ENCODE measurements around the gene ZNF813.

Gene ZNF813

GRCh38 chr19:53541971-53542370 lies 74.4 kb downstream of the ZNF813 start:
- H3K36me3 ChIP-seq (ENCODE audit: insufficient read depth, low read length), result no peaks in the 10 kb centered on the region
- no peak overlapping the region for H2AFZ ChIP-seq (ENCODE audit: low read length, unreplicated experiment)
- H3K27ac ChIP-seq (ENCODE audit: low read depth, low read length), result no peak overlapping the region
- H3K4me3 ChIP-seq (ENCODE audit: low read depth, low read length), result no peak overlapping the region
- no peaks in the 10 kb centered on the region for H3K4me1 ChIP-seq (ENCODE audit: control insufficient read depth, insufficient read depth, low read length, unreplicated experiment)
- peaks cover 5% of the 10 kb centered on the region for H3K79me2 ChIP-seq (ENCODE audit: control insufficient read depth, insufficient read depth, low read length, unreplicated experiment)
- H3K27me3 ChIP-seq (ENCODE audit: insufficient read depth, low read length), result no peaks in the 10 kb centered on the region

GRCh38 chr19:53545271-53546065 lies 77.9 kb downstream of the ZNF813 start:
- Histone ChIP-seq H3K4me3 (ENCODE audit: low read depth, low read length) (no peak overlapping the region), H3K79me2 (ENCODE audit: control insufficient read depth, insufficient read depth, low read length, unreplicated experiment) (no peaks in the 10 kb centered on the region), H3K27ac (ENCODE audit: low read depth, low read length) (no peak overlapping the region), H3K4me1 (ENCODE audit: control insufficient read depth, insufficient read depth, low read length, unreplicated experiment) (peaks cover 6% of the 10 kb centered on the region), H3K36me3 (ENCODE audit: insufficient read depth, low read length) (no peaks in the 10 kb centered on the region), H2AFZ (ENCODE audit: low read length, unreplicated experiment) (no peak overlapping the region), H3K27me3 (ENCODE audit: insufficient read depth, low read length) (no peaks in the 10 kb centered on the region)

Measured in ACC112 (cell line).